Measurements from ENCODE around the gene GABRB2. TPM values are rescaled to one million over a fixed set of nuclear protein-coding genes. Genes with fewer than 3 reads are reported as not detected.

GABRB2 gene
- total RNA-seq, 1 donor from 2014 or later = not detected

DNA sequence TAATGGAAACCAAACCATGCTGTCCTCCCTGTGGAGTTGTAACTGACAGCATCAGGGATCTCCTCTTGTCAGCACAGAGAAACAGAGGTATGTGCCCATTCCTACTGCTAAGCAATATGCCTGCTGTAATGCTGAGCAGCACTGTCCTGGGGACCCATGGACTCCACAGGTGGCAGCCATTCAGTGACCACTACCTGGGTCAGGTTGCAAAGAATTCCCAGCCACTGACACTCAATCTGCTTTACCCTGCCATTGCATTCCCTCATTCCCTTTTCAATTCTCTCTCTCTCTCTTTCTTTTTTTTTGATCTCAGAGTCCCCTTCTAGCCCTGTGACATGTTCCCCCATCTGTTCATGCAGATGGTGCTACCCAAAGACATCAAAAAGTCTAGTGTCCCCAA, 104.1 kb downstream of the GABRB2 start:
- peaks cover 10% of the 10 kb centered on the region for H3K9me3 Mint-ChIP-seq (ENCODE audit: low read depth)
- TF ChIP-seq, protein P1, sequence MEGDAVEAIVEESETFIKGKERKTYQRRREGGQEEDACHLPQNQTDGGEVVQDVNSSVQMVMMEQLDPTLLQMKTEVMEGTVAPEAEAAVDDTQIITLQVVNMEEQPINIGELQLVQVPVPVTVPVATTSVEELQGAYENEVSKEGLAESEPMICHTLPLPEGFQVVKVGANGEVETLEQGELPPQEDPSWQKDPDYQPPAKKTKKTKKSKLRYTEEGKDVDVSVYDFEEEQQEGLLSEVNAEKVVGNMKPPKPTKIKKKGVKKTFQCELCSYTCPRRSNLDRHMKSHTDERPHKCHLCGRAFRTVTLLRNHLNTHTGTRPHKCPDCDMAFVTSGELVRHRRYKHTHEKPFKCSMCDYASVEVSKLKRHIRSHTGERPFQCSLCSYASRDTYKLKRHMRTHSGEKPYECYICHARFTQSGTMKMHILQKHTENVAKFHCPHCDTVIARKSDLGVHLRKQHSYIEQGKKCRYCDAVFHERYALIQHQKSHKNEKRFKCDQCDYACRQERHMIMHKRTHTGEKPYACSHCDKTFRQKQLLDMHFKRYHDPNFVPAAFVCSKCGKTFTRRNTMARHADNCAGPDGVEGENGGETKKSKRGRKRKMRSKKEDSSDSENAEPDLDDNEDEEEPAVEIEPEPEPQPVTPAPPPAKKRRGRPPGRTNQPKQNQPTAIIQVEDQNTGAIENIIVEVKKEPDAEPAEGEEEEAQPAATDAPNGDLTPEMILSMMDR (IDR thresholded peaks at IDR 0.05) = no peak
- no peaks in the 10 kb centered on the region for H3K27me3 Mint-ChIP-seq (ENCODE audit: low read depth)
- DNase-seq (ENCODE audit: low spot score) = no peak
- H3K27ac Mint-ChIP-seq (ENCODE audit: unreplicated experiment) = no peak overlapping the region
- no peak overlapping the region for H3K4me3 Mint-ChIP-seq (ENCODE audit: unreplicated experiment)
- no peaks in the 10 kb centered on the region for H3K4me1 Mint-ChIP-seq (ENCODE audit: low read depth)
- H3K36me3 Mint-ChIP-seq (ENCODE audit: low read depth) = no peaks in the 10 kb centered on the region

DNA sequence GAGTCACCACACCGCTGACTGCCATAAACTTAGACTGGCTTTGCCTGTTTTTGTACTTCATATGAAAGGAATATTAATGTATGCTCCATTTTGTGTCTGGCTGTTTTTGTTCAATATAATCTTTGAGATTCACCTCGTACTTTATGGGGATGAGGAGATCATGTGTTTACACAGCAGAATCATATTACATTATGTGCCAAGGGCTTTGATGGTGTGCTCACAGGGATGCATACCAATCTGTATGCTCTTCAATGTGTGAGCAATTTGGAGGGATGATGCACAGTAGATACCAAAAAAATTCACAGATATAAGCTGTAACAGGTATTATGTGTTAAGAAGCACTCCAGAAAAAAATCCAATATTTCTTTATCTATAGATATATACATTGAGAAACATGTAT, 113.7 kb downstream of the GABRB2 start:
- H3K9me3 Mint-ChIP-seq (ENCODE audit: low read depth) = no peaks in the 10 kb centered on the region
- H3K27me3 Mint-ChIP-seq (ENCODE audit: low read depth) = peaks cover 2% of the 10 kb centered on the region
- no peaks in the 10 kb centered on the region for H3K4me1 Mint-ChIP-seq (ENCODE audit: low read depth)
- no peak overlapping the region for H3K27ac Mint-ChIP-seq (ENCODE audit: unreplicated experiment)
- H3K4me3 Mint-ChIP-seq (ENCODE audit: unreplicated experiment) = no peak overlapping the region
- no peaks in the 10 kb centered on the region for H3K36me3 Mint-ChIP-seq (ENCODE audit: low read depth)
- no peak for DNase-seq (ENCODE audit: low spot score)
- TF ChIP-seq, protein P1 (IDR thresholded peaks at IDR 0.05) = no peak

DNA sequence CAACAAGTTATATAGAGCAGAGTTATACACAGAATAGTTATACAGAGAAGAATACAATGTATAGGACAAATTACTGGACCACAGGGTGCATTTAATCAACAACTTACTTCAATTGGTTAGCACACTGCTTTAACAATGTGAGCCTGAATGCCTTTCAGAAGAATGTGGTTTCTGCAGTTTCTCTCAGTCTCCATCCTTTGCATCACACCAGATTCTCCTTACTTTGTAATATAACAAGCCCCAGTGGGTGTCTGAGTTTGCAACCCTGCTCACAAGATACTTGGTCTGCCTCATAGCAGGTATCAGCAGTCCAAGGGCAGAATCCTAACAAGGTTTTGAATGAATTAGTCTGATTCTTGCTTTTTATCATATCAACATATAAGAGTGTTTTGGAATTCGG, 114.6 kb downstream of the GABRB2 start:
- no peaks in the 10 kb centered on the region for H3K4me1 Mint-ChIP-seq (ENCODE audit: low read depth)
- peaks cover 2% of the 10 kb centered on the region for H3K27me3 Mint-ChIP-seq (ENCODE audit: low read depth)
- DNase-seq (ENCODE audit: low spot score) = no peak
- H3K36me3 Mint-ChIP-seq (ENCODE audit: low read depth) = no peaks in the 10 kb centered on the region
- TF ChIP-seq, protein P1 (IDR thresholded peaks at IDR 0.05) = no peak
- no peak overlapping the region for H3K27ac Mint-ChIP-seq (ENCODE audit: unreplicated experiment)
- no peak overlapping the region for H3K4me3 Mint-ChIP-seq (ENCODE audit: unreplicated experiment)
- H3K9me3 Mint-ChIP-seq (ENCODE audit: low read depth) = no peaks in the 10 kb centered on the region

DNA sequence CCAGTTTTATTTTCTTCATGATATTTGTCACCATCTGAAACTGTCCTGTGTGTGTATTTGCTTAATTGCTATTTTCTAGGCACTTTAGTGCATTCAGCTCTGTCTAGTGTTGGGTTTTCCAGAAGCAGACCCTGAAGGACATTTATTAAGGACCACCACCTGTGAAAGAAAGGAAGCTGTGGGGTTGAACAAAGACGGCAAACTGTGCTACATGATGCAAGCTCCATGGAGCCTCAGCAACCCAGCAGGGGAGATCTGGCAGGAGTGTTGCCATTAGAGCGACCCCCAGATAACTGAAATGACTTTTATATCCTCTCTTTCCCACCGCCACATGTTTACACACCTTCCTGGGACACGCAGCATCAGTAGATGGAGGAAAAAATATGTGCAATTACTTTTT, 125.5 kb downstream of the GABRB2 start:
- peaks cover 2% of the 10 kb centered on the region for H3K27me3 Mint-ChIP-seq (ENCODE audit: low read depth)
- TF ChIP-seq, protein P1 (IDR thresholded peaks at IDR 0.05) = no peak
- H3K9me3 Mint-ChIP-seq (ENCODE audit: low read depth) = peaks cover 10% of the 10 kb centered on the region

DNA sequence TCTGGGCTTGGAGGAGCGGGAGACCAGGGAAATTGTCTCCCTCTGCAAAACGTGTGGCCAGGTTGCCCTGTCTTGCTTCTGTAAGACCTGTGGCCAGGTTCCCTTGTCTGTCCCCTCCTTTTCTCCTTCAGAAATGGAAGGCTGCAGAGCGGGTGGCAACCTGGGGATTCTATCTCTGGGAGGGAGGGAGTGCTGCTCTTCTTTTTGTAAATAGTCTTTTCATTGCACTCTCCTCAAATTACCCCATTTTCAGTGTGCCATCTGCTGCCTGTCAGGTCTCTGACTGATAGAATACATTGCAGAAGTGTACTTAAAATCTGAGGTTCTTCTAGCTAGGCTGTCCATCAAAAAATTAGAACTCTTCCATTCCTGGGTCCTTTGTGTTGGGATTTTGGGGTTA, 126.0 kb downstream of the GABRB2 start:
- TF ChIP-seq, protein P1 (IDR thresholded peaks at IDR 0.05) = no peak
- H3K9me3 Mint-ChIP-seq (ENCODE audit: low read depth) = peaks cover 10% of the 10 kb centered on the region
- no peaks in the 10 kb centered on the region for H3K36me3 Mint-ChIP-seq (ENCODE audit: low read depth)
- H3K4me1 Mint-ChIP-seq (ENCODE audit: low read depth) = no peaks in the 10 kb centered on the region
- DNase-seq (ENCODE audit: low spot score) = no peak
- peaks cover 2% of the 10 kb centered on the region for H3K27me3 Mint-ChIP-seq (ENCODE audit: low read depth)
- H3K27ac Mint-ChIP-seq (ENCODE audit: unreplicated experiment) = no peak overlapping the region
- H3K4me3 Mint-ChIP-seq (ENCODE audit: unreplicated experiment) = no peak overlapping the region

More for the DNA sequence above, 125.5 kb downstream of the GABRB2 start:
- H3K36me3 Mint-ChIP-seq (ENCODE audit: low read depth) = no peaks in the 10 kb centered on the region
- H3K4me3 Mint-ChIP-seq (ENCODE audit: unreplicated experiment) = no peak overlapping the region
- no peaks in the 10 kb centered on the region for H3K4me1 Mint-ChIP-seq (ENCODE audit: low read depth)
- H3K27ac Mint-ChIP-seq (ENCODE audit: unreplicated experiment) = no peak overlapping the region
- DNase-seq (ENCODE audit: low spot score) = no peak

Data from chondrocyte (in vitro differentiated cells).